Type B pancreatic cell (in vitro differentiated cells): Measurements from ENCODE around the gene NOCT. TPM values are rescaled to one million over a fixed set of nuclear protein-coding genes. Genes with fewer than 3 reads are reported as not detected.
A peak's percentile ranks its signal among the peaks of the same experiment; 100 is the strongest.
"Not testable (repeated sequence)": the region's sequence is repeated elsewhere in the genome, so short reads cannot be mapped to it uniquely, and the experiment has no call there.

Experiments
- DNase-seq: peaks from one replicate; pipeline ENCODE4 v3.0.0; 2021; ENCODE audit warnings: mixed read lengths; ENCODE audit not compliant: unreplicated experiment; ENCODE audit errors: extremely low spot score
- H3K27ac Mint-ChIP-seq: 2 replicates; pipeline ENCODE4 v1.8.0; 2021; ENCODE audit warnings: mild to moderate bottlenecking, mixed read lengths
- H3K27me3 Mint-ChIP-seq: 2 replicates; pipeline ENCODE4 v1.8.0; 2021; ENCODE audit warnings: mixed read lengths
- H3K36me3 Mint-ChIP-seq: 2 replicates; pipeline ENCODE4 v1.8.0; 2021; ENCODE audit warnings: mixed read lengths
- H3K4me1 Mint-ChIP-seq: one replicate; pipeline ENCODE4 v1.8.0; 2021; ENCODE audit warnings: mixed read lengths; ENCODE audit not compliant: unreplicated experiment
- H3K4me3 Mint-ChIP-seq: 2 replicates; pipeline ENCODE4 v1.8.0; 2021; ENCODE audit warnings: mild to moderate bottlenecking, mixed read lengths
- H3K9me3 Mint-ChIP-seq: 2 replicates; pipeline ENCODE4 v1.8.0; 2021; ENCODE audit warnings: mixed read lengths
- CTCF ChIP-seq: fragments of 200-600 bp; sonication (generic); conservative IDR thresholded peaks from 2 replicates; pipeline ENCODE4 v1.5.0; 2021; ENCODE audit warnings: antibody characterized with exemption, mild to moderate bottlenecking
- total RNA-seq: library from RNA; stranded (reverse); gene quantifications from 2 replicates; pipeline ENCODE4 v1.2.1, GENCODE V29; 2021; ENCODE audit warnings: low replicate concordance

NOCT gene
- total RNA-seq, 1 donor from 2014 or later = 9.2 TPM

GRCh38 chr4:139005774-139006173 is 9.8 kb upstream of the NOCT start:
- no peak overlapping the region for H3K4me3 Mint-ChIP-seq
- TF ChIP-seq CTCF = no peak
- no peak overlapping the region for H3K27ac Mint-ChIP-seq
- H3K9me3 Mint-ChIP-seq = no peaks in the 10 kb centered on the region
- no peak for DNase-seq
- H3K36me3 Mint-ChIP-seq = no peaks in the 10 kb centered on the region
- no peaks in the 10 kb centered on the region for H3K27me3 Mint-ChIP-seq
- no peaks in the 10 kb centered on the region for H3K4me1 Mint-ChIP-seq

GRCh38 chr4:139007640-139008039 is 7.9 kb upstream of the NOCT start:
- Mint-ChIP-seq H3K36me3 (no peaks in the 10 kb centered on the region), H3K4me1 (no peaks in the 10 kb centered on the region), H3K27ac (no peak overlapping the region), H3K4me3 (no peak overlapping the region), H3K27me3 (no peaks in the 10 kb centered on the region), H3K9me3 (peaks cover 4% of the 10 kb centered on the region)
- no peak for DNase-seq
- TF ChIP-seq CTCF = no peak

GRCh38 chr4:139008278-139008677 is 7.3 kb upstream of the NOCT start:
- not testable (repeated sequence) for DNase-seq, H3K4me3 Mint-ChIP-seq, H3K36me3 Mint-ChIP-seq, H3K27ac Mint-ChIP-seq, H3K4me1 Mint-ChIP-seq, H3K27me3 Mint-ChIP-seq, H3K9me3 Mint-ChIP-seq

- H3K36me3 Mint-ChIP-seq = no peaks in the 10 kb centered on the region
- H3K27me3 Mint-ChIP-seq = no peaks in the 10 kb centered on the region
- TF ChIP-seq CTCF = no peak
- DNase-seq = no peak
- H3K27ac Mint-ChIP-seq = no peak overlapping the region
- H3K4me1 Mint-ChIP-seq = peaks cover 8% of the 10 kb centered on the region
- peaks cover 4% of the 10 kb centered on the region for H3K9me3 Mint-ChIP-seq
- no peak overlapping the region for H3K4me3 Mint-ChIP-seq
These were observed 5.9 kb upstream of the NOCT start for GRCh38 chr4:139009702-139010101.

GRCh38 chr4:139011225-139011950 is 4.2 kb upstream of the NOCT start:
- Mint-ChIP-seq H3K36me3 (no peaks in the 10 kb centered on the region), H3K4me1 (peaks cover 17% of the 10 kb centered on the region), H3K4me3 (peak overlapping the region; percentile 17), H3K27me3 (no peaks in the 10 kb centered on the region), H3K9me3 (peaks cover 4% of the 10 kb centered on the region), H3K27ac (peak overlapping the region; percentile 39)
- TF ChIP-seq CTCF = no peak
- no peak for DNase-seq

GRCh38 chr4:139014371-139015268 is 961 bp upstream of the NOCT start:
- peaks cover 4% of the 10 kb centered on the region for H3K9me3 Mint-ChIP-seq
- H3K4me3 Mint-ChIP-seq = peak overlapping the region; percentile 85
- no peak for TF ChIP-seq CTCF
- DNase-seq = no peak
- peaks cover 33% of the 10 kb centered on the region for H3K4me1 Mint-ChIP-seq
- no peaks in the 10 kb centered on the region for H3K36me3 Mint-ChIP-seq
- no peaks in the 10 kb centered on the region for H3K27me3 Mint-ChIP-seq
- H3K27ac Mint-ChIP-seq = peak overlapping the region; percentile 93
